SK-N-SH (cell line): ENCODE measurements around the gene NBDY.

ENCODE experiments used
- EZH2phosphoT487 ChIP-seq: fragments of 200-600 bp; sonication (generic); IDR thresholded peaks from 2 replicates; pipeline ENCODE4 v1.6.1; 2017; ENCODE audit warnings: low read depth, mixed run types, mild to moderate bottlenecking, antibody characterized with exemption, moderate library complexity, borderline replicate concordance
- NFIC ChIP-seq: IDR thresholded peaks from 2 replicates; pipeline ENCODE4 v1.4.0; 2012; ENCODE audit warnings: borderline replicate concordance
- RCOR1 ChIP-seq: fragments of 150-350 bp; IDR thresholded peaks from 2 replicates; pipeline ENCODE4 v1.6.1; 2017; ENCODE audit warnings: antibody characterized with exemption, low read length

GRCh38 chrX:56744996-56745395, 16.0 kb downstream of the NBDY start:
- no peak for TF ChIP-seq NFIC
- no peak for TF ChIP-seq RCOR1
- no peak for TF ChIP-seq EZH2phosphoT487
